ENCODE measurements around the gene DDB1. TPM values are rescaled to one million over a fixed set of nuclear protein-coding genes. Genes with fewer than 3 reads are reported as not detected.

Gene DDB1
- total RNA-seq = 100 to 1,000 TPM in 5 of 6 donors, 10 to 100 TPM in 1; 98.4 to 152 (median 139) TPM

- TF ChIP-seq POLR2A (IDR thresholded peaks at IDR 0.05) (peak in 3 of 4 donors; percentile 73 to 89 (median 80)), EP300 (IDR thresholded peaks at IDR 0.05) (peak in 1 of 4 donors; percentile 52), POLR2AphosphoS5 (IDR thresholded peaks at IDR 0.05) (peak; percentile 64 to 91), CTCF (IDR thresholded peaks at IDR 0.05) (peak in 1 of 6 experiments; percentile 30)
- Histone ChIP-seq H3K27ac (peak within 1 kb of the TSS; percentile 84 to 96 (median 91)), H3K4me1 (peaks cover 24 to 34% (median 31%) of the 10 kb centered on the region in 4 donors), H3K4me3 (peak within 1 kb of the TSS; percentile 56 to 98 (median 84)), H3K9me3 (no peaks in the 10 kb centered on the region), H3K36me3 (peaks cover 5 to 21% (median 13%) of the 10 kb centered on the region in 4 donors), H3K27me3 (no peaks in the 10 kb centered on the region)
- DNase-seq (peak; percentile 97 to 99), ATAC-seq (ENCODE audit: low FRiP score in 2 of 2) (peak; percentile 96 to 97)
- 0 to 1% methylated on average over 5 to 42 of the region's 81 CpGs for WGBS, 2 donors
Measured at GRCh38 chr11:61332797-61333549, at the start of gene DDB1, which contains the start of gene TKFC. TSS of gene DDB1 (minus strand) at chr11:61333105. CDS start at chr11:61332968, 137 bp downstream. TSS of gene TKFC (plus strand) at chr11:61333228. CDS start at chr11:61334729, 1,501 bp downstream.

GRCh38 chr11:61380884-61381283, 48.0 kb upstream of the DDB1 start:
- no peak overlapping the region for H3K27ac ChIP-seq
- peaks cover 5 to 12% (median 8%) of the 10 kb centered on the region in 4 donors for H3K4me1 ChIP-seq
- no peaks in the 10 kb centered on the region for H3K27me3 ChIP-seq
- TF ChIP-seq POLR2AphosphoS5 (IDR thresholded peaks at IDR 0.05) (no peak), CTCF (IDR thresholded peaks at IDR 0.05) (no peak), EP300 (IDR thresholded peaks at IDR 0.05) (no peak), POLR2A (IDR thresholded peaks at IDR 0.05) (no peak)
- DNase-seq (no peak), ATAC-seq (ENCODE audit: low FRiP score in 2 of 2) (no peak)
- H3K36me3 ChIP-seq = peaks cover 0 to 6% (median 0%) of the 10 kb centered on the region in 4 donors
- WGBS, 2 donors = 91 to 93% methylated on average over 9 of the region's 9 CpGs
- H3K9me3 ChIP-seq = no peaks in the 10 kb centered on the region
- H3K4me3 ChIP-seq = no peak overlapping the region

GRCh38 chr11:61378713-61379313, 45.9 kb upstream of the DDB1 start:
- no peak for TF ChIP-seq EP300 (IDR thresholded peaks at IDR 0.05)
- TF ChIP-seq POLR2AphosphoS5 (IDR thresholded peaks at IDR 0.05) = peak in 1 of 2 donors; percentile 11
- DNase-seq (no peak), ATAC-seq (ENCODE audit: low FRiP score in 2 of 2) (peak; percentile 49 to 97)
- H3K27ac ChIP-seq = peak overlapping the region; percentile 30 to 57 (median 48)
- H3K4me1 ChIP-seq = peaks cover 0 to 5% (median 2%) of the 10 kb centered on the region in 4 donors
- H3K36me3 ChIP-seq = peaks cover 0 to 10% (median 3%) of the 10 kb centered on the region in 4 donors
- no peaks in the 10 kb centered on the region for H3K27me3 ChIP-seq
- H3K9me3 ChIP-seq = no peaks in the 10 kb centered on the region
- WGBS, 2 donors = 88% methylated on average over 4 to 5 of the region's 5 CpGs
- no peak overlapping the region for H3K4me3 ChIP-seq

- WGBS, 2 donors = 92 to 93% methylated on average over 6 of the region's 6 CpGs
- Histone ChIP-seq H3K27me3 (no peaks in the 10 kb centered on the region), H3K9me3 (no peaks in the 10 kb centered on the region), H3K4me3 (no peak overlapping the region), H3K4me1 (peaks cover 0 to 5% (median 2%) of the 10 kb centered on the region in 4 donors), H3K36me3 (peaks cover 0 to 10% (median 3%) of the 10 kb centered on the region in 4 donors), H3K27ac (no peak overlapping the region)
- DNase-seq (no peak), ATAC-seq (ENCODE audit: low FRiP score in 2 of 2) (no peak)
- no peak for TF ChIP-seq CTCF (IDR thresholded peaks at IDR 0.05)
- TF ChIP-seq EP300 (IDR thresholded peaks at IDR 0.05) = no peak
- TF ChIP-seq POLR2A (IDR thresholded peaks at IDR 0.05) = no peak
- TF ChIP-seq POLR2AphosphoS5 (IDR thresholded peaks at IDR 0.05) = no peak
Measured at GRCh38 chr11:61377461-61378160, 44.7 kb upstream of the DDB1 start.

GRCh38 chr11:61375761-61376108, 42.8 kb upstream of the DDB1 start:
- H3K4me1 ChIP-seq = peaks cover 0 to 5% (median 2%) of the 10 kb centered on the region in 4 donors
- H3K4me3 ChIP-seq = no peak overlapping the region
- TF ChIP-seq CTCF (IDR thresholded peaks at IDR 0.05) = no peak
- TF ChIP-seq EP300 (IDR thresholded peaks at IDR 0.05) = no peak
- no peak for TF ChIP-seq POLR2AphosphoS5 (IDR thresholded peaks at IDR 0.05)
- no peak for TF ChIP-seq POLR2A (IDR thresholded peaks at IDR 0.05)
- no peak for ATAC-seq (ENCODE audit: low FRiP score in 2 of 2)
- H3K27me3 ChIP-seq = no peaks in the 10 kb centered on the region
- DNase-seq = no peak
- H3K27ac ChIP-seq = no peak overlapping the region
- WGBS, 2 donors = 88 to 93% methylated on average over 6 of the region's 6 CpGs
- no peaks in the 10 kb centered on the region for H3K9me3 ChIP-seq
- H3K36me3 ChIP-seq = peaks cover 0 to 10% (median 3%) of the 10 kb centered on the region in 4 donors
